CD4-positive, alpha-beta T cell treated with Interleukin-21 for 1 hour (primary cell): ENCODE data around the gene TRIM2.
"Not testable (repeated sequence)": the region's sequence is repeated elsewhere in the genome, so short reads cannot be mapped to it uniquely, and the experiment has no call there.

Experiments used
- DNase-seq: peaks from one replicate; pipeline ENCODE4 v3.0.0-alpha.2; 2020

The TRIM2 gene

DNA sequence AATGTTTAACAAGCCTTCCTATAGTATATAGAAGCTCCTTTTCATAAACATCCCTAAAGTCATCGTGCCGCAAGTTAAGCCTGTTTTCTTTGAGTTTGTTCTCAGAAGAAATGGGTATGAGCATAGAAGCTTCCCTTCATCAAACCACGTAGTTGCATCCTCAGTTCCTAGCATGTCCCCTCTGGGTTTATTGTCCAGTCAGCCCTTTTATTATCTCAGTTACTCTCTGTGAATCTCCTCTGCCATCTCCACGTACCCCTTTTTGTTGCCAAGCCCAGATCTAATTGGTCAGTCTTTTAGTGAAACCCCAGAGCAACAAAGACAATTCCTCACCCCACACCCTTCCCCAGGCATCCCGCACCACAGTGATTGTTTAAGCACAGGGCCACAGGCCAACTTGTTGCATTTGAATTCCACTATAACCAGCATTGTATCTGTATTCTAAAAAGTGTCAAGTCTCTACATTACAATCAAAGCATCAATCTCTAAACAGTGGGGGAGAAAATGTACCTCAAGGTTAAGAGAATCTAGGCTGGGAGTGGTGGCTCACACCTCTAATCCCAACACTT is 12.4 kb upstream of the TRIM2 start:
- no peak for DNase-seq

DNA sequence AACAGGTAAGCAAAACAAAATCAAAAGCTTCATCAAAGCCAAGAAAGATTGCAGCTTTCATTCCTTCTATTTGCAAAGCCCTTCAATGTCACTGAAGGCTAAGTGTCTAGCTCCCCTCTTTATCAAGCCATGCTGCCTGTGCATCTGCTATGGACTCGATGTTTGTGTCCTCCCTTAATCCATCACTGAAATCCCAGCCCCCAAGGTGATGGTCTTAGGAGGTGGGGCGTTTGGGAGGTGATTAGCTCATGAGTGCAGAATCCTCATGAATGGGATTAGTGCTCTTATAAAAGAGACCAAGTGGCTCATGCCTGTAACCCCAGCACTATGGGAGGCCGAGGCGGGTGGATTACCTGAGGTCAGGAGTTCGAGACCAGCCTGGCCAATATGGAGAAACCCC is 6.9 kb upstream of the TRIM2 start:
- no peak for DNase-seq

DNA sequence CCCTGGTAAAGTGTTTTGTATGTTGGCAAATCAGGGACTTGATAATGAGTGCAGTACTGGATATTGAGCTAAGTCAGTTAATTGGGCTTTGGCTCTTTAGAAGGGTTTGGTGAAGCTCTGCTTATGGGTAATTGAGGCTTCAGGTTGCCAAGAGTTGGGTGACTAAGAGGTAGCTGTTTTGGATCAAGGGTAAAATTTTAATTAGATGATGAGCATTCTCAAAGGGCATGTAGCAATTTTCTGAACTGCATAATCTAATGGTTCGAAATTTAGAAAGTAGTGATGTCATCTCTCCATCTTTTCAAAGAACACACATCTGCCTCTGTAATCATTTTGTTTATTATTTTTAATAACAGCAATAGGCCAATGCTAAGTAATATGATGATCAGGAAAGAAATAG is 5.5 kb upstream of the TRIM2 start:
- DNase-seq, result no peak

DNA sequence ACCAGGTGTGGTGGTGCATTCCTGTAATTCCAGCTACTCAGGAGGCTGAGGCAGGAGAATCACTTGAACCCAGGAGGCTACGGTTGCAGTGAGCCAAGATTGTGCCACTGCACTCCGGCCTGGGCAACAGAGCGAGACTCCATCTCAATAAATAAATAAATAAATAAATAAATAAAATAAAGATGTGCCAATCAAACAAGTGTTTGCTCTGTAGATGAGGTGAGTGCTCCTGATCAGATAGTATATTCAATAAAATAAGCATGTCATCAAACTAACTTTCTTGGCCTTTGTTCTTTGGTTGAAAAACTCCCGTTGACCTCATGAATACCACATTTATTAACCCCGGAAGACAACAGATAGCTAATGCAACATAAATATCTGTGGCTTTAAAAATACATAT is 497 bp upstream of the TRIM2 start:
- DNase-seq, result not testable (repeated sequence)

DNA sequence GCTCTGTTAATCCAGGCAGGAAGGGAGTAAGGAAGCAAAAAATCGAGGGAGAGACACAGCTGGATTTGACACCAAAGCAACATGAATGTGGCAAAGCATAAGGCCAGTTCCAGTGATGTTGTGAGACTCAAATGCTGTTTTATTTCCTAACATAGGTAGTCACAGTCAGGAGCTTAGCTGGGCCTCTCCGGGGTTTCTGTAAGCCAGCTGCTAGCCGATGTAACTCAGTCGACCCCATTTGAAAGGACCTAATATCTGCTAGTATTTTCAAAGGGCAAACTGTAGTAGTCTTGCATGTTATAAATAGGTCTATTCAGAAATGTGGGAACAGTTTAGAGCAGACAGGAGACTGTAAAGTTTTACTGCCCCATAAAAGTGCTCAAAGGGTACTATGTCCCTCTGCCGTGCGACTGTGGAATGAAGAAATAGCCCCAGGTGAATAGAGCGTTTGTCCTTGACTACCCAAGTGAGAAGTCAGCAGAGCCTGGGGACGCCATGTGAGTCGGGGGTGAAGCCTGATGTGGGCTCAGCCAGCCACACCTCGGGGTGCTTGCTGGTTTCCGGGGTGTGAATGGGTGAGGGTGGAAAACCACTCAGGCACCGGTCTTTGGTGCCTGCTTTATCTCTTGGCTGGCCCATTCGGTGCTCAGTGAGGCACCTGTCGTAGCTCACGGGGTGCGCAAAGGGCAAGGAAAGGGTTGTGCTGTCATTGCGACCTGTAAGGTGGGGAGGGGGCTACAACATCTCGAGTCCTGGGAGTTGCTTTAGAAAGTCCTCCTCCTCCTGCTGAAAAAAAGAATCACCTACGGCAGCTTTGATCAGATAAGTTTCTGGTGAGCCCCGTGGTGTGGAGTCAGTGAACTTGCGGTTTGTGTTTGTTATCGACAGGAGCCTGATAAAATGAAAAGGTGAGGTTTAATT is 745 bp downstream of the TRIM2 start:
- peak; percentile 46 for DNase-seq

DNA sequence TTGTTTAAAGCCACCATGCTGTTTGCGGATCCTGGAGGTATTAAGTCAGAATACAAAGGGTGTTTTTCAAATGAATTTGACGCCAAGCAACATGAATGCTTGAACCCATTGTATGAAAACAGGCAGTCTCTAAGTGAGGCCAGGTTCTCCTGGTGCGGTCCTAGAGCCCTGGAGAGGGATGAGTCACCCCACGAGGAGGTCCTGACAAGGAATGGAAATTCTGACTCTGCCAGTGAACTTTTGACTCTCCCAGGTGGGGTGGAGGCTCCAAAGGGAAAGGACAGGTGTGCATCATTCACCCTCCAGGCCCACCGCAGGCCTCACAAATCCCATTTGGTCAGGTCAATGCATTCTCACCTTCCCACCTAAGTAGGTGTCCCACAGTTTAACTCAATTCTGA is 1.5 kb downstream of the TRIM2 start:
- DNase-seq, result no peak

DNA sequence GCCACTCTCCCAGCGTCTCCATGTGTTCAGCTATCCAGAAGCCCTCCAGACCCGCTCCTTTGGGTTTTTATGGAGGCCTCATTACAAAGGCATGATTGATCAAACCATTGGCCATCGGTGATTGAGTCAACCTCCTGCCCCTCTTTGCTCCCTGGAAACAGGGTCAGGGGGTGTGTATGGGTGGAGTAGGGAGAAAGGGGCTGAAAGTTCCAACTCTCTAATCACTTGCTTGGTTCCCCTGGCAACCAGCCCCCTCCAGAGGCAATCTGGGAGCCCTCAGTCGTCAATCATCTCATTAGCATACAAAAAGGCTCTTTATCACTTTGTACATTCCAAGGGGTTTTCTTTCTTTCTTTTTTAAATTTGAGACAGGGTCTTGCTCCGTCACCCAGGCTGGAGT is 2.3 kb downstream of the TRIM2 start:
- DNase-seq, result no peak

DNA sequence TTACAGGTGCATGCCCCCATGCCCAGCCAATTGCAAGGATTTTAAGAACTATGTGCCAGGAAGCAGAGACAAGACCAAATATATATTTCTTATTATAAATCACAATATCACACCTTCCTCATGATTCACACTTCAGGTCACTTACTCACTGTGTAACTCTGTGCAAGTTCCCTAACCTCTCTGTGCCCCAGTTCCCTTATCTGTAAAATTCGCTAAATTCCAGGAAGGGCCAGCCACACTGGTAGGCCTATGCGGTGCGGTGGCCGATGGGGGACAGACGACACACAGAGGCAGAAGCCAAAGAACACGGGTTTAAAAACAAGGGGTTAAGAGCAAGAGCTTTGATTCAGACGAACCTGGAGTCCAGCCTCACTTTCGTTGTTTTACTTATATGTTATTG is 2.8 kb downstream of the TRIM2 start:
- DNase-seq, result no peak

DNA sequence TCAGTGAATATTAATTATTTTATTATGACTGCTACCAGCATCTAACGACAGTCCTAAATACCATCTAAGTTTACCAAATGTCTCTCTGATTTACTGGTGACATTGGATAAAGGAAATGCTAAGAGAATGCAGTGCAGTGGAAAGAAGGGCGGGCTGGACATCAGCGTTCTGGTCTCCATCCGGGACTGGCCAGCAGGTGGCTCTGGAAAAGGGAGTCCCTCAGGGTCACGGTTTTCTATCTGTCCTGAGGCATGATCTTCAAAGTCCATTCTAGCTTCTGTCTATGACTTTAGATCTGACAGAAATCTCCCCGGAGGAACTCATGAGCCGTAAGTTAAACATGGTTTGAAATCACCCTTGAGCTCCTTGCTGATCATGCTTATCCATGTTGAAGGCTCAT is 3.3 kb downstream of the TRIM2 start:
- no peak for DNase-seq

DNA sequence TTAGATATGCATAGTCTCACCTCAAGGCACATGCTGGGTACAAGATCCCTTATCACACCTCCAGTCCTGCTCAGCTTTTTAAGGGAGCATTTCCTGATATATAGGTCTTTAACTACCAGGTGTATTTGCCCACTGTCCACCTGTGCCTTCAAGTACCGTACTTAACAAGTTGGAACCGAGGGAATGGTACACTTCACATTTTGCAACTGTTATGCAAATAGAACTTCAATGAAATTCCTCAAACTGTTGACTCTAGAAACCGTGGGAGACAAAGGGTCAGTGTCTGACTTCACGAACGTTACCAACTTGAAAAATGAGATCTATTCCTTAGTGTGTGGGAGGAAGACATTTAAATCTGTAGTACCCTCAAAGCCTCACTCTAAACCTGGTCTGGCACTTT is 5.2 kb downstream of the TRIM2 start:
- DNase-seq, result no peak

DNA sequence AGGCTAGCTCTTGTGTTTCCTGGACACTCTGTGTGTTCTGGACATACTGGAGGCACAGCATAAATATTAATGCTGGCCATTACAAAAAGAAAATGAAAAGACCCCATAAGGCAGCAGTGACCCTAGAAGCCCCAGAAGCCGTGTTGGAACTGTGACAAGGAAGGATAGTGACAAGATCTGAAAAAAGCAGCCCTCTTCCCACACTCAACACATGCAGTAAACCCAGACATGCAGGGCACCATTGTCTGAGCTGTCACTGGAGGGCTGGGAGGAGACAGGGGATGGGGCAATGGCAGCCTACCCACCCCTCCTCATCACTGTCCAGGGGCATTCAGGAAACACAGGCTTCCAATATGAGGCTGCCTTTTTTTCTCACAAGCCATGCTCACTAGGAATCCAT is 6.5 kb downstream of the TRIM2 start:
- no peak for DNase-seq

DNA sequence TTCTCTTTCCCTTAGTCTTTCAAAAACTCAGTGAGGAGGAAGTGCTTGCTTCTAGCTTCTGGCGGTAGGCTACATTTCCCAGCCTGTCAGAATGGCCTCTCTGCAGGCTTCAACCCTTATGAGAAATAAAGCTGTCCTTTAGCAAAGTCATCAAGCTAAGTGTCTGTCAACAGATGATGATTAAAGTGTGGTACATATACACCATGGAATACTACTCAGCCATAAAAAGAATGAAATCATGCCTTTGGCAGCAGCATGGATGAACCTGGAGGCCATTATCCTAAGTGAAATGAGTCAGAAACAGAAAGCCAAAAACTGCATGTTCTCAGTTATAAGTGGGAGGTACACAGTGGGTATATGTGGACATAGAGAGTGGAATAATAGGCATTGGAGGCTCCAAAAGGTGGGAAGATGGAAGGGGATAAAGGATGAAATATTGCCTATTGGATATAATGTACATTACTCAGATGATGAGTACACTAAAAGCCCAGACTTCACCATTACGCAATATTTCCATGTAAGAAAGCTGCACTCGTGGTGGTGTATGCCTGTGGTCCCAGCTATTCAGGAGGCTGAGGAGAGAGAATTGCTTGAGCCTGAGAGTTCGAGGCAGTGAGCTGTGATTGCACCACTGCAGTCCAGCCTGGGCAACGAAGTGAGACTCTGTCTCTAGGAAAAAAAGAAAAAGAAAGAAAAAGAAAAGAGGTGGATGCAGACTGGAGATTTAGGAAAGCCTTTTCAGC is 7.9 kb downstream of the TRIM2 start:
- DNase-seq, result no peak

DNA sequence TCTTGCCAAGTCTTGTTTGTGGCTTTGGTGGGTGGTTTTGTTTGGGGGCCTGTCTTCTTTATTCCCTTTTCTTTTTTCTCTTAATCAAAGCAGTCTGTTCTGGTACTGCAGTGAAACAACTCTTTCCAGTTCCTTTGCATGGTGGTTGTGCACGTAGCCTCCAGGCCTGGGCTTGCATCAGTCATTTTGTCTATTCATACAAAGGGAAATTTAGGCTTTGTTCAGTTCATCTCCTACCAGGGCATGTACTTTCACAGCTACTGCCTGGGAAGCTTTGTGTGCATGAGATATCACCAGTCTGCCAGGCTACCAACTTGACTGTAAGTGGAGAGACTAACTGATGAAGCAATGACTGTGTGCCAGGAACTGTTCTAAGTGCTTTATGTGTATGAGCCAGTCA is 8.5 kb downstream of the TRIM2 start:
- DNase-seq, result no peak

DNA sequence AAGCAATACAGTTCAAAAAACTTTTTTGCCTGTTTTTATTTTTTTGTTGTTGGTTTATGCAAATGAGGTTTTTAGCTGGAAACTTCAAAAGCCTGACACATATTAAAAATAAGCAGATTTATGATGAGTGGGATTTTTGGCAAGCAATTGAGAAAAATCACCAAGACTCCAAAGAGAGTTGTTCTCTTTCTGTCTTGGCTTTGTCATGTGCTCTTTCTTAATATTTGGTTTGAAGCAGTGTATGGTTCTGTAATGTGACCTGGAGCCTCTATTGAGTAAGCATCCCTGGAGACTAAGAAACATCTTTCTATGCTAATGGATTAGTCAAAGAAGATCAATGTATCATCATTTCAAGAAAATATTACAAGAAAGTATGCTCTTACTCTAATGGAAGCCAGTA is 11.7 kb downstream of the TRIM2 start:
- DNase-seq, result no peak

DNA sequence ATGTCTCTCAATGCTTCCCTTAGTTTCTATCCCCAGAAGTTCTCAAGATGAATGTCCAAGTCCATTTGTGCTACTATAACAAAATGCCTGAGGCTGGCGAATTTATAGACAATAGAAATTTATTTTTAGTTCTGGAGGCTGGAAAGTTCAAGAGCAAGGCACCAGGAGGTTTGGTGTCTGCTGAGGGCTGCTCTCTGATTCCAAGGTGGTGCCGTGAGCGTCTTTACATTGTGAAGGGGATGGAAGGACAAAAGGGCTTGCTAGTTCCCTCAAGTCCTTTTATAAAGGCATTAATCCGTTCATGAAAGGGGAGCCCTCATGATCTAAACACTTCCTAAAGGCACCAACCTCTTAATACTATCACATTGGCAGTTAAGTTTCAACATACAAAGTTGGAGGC is 12.3 kb downstream of the TRIM2 start:
- DNase-seq, result no peak

DNA sequence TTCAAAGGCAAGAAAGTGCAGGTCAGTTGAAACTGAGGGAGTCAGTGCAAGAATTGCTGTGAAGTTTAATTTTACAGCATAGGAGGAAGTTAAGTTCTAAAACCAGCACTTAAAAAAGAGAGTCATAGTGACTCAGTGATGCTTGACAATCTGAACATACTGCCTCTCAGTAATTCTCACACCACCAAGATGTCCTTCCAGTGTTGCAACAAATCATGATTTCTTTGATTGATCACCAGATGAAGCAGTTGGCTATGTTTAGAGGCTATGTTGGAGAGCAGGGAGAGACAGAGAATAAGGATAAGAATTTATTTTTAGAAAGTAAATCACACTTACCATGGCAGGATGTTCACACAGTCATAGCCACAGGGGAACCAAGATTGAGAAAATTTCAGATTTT is 13.2 kb downstream of the TRIM2 start:
- no peak for DNase-seq

DNA sequence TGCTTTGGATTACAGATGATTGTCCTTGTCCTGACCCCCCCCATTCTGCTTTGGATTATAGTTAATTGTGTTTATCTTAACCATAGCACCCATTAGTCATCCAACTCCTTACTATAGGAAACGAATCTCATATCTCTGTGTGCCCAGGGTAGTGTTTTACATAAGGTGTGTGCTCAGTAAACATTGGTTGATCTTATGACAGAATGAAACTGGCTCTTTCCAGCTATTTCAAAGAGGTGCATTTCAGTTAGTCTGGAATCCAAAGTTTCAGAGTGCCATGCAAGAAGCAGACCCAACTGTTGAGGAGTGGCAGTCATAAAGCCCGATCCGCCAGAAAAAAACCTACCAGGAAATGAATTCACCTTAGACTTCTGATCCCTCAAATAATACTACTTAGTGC is 14.7 kb downstream of the TRIM2 start:
- DNase-seq, result no peak

DNA sequence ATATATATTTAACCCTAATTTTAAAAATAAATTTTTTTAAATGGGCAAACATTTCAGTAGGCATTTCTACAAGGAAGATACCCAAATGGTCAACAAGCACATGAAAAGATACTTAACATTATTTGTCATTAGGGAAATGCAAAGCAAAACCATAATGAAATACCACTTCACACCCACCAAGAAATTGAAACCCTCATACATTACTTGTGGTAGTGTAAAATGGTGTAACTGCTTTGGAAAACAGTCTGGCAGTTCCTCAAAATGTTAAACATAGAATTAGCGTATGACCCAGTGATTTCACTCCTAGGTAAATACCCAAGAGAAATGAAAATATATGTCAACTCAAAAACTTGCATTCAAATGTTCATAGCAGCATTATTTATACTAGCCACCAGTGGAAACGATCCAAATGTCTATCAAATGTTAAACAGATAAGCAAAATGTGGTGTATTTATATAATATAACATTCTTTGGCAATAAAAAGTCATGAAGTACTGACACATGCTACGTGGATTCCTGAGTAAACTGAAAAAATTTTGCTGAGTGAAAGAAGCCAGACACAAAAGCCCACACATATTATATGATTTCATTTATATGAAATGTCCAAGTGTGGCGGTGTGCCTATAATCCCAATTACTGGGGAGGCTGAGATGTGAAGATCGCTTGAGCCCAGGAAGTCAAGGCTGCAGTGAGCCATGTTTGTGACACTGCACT is 16.6 kb downstream of the TRIM2 start:
- no peak for DNase-seq

DNA sequence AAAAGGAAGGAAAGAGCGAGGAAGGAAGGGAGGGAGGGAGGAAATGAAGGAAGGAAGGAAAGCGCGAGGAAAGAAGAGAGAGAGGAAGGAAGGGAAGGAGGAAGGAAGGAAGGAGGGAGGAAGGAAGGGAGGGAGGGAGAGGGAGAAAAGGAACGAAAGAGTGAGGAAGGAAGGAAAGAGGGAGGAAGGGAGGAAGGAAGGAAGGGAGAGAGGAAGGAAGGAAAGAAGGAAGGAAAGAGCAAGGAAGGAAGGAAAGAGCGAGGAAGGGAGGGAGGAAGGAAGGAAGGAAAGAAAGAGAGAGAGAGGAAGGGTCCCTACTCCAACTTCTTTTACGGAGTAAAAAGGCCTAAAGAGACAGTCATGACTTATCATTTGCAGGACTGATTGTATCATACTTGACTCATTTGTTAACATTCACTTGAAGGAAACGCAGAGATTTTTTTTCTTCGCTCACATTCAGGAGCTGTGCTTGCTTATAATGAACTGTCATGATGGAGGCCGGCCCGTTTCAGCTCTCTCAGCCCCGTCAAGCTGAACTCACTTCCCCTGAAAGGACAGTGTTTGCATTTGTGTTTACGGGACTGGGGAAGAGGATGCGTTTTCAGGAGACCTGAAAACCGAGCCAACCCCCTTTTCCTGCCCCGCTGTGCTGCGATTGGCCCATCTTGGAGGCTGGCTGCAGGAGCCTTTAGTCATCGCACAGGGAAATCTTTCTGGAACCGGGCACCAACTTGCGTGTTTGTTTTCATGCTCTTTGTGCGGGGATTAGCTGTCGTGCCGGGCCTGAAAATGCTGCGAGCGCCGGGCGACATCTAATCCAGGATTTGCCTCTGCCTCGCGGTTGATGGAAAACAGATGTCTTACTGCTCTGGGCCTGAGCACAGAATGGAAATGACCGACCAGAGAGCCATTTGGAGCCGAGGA is 17.8 kb downstream of the TRIM2 start:
- peak; percentile 26 for DNase-seq

DNA sequence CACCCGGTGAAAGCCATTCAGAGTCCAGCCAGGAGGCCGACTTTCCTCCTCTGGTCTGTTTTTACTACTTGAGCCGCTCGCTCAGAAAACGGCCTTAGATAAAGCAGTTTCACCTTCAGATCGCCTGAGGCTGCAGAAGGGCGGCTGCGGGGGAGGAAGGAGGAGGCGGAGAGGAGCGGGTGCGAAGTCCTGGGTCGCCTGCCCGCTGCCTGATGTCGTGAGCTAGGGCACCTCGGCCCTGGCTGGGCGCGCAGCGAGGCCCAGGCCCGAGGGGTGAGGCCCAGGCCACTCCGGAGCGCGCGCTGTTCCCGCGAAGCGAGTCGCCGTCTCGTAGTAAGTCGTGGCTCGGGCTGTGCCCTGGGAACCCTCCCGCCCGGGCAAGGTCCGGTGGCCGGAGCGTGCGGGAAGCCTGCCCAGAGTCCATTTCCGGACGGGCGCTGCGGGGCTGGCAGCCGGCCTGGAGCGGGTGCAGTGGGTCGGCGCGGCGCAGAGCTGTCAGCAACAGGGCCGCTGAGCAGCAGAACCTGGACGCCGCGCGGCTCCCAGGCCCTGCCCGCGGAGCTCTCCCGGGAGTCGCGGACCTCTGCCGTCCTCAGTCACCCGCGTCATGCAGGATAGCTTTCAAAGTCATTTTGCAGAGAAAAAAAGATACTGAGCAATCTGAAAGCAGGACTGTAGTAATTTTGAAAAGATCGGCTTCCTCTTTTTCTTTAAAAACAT is 18.6 kb downstream of the TRIM2 start:
- no peak for DNase-seq

DNA sequence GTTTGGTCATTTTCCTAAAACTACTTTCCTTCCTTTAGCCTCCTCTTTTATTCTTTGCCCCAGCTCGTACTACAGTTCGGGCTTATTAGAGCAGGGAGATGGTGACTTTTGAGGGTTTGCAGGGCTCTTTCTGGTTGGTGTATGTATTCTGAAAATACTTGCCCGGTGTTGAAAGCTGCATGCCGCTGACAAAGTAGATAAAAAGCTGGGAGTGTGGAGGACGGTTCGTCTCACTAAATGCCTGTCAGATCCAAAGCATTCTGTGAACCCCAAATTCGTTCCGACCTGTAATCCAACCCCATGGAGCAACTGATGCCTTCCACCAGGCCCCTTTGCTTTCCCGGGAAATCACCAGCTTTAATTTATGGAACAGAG is 19.2 kb downstream of the TRIM2 start:
- DNase-seq, result no peak

DNA sequence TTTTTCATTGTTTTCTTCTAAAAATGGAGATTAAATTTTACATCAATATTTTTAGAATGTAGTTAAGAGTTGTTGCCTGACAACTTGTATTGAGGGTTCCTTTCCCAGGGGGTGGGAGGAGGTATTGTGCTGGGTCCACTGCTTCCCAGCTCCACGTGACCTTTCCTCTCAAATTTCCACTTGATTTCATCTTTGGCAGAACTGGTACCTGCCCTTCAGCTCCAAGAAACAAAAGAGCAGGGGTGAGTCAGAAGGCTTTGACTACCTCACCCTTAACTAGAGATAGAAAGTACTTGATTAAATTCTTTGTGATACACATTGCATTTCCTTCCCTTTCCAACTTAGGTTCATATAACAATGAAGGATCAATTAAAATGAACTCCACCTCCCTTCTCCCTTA is 19.7 kb downstream of the TRIM2 start:
- DNase-seq, result no peak
